ENCODE data around the gene UMOD. TPM values are rescaled to one million over a fixed set of nuclear protein-coding genes. Genes with fewer than 3 reads are reported as not detected.

Gene UMOD
- polyA plus RNA-seq, 1 experiment = not detected

DNA sequence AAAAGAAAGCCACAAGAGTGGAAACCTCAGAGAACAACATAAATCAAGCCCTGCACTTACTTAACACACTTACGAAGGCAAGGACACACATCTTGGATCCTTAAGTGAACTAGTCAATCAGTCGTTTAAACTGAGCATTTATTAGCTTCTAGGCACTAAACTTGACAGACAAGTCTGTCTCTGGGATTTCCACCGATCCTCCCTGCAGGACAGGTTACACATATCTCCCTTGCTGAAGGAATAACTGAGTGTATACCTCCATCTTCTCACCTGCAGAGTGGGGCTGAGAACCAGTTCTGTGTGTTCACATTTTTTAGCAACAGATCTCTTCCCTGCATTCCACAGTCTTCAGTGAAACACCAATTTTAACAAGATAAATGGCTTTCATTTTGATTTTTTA, 34.1 kb downstream of the UMOD start:
- Histone ChIP-seq H3K27me3 (ENCODE audit: control insufficient read depth, insufficient read depth, low read length) (no peaks in the 10 kb centered on the region), H3K4me3 (ENCODE audit: low read depth, low read length) (no peak overlapping the region), H3K36me3 (ENCODE audit: control insufficient read depth, insufficient read depth, low read length) (no peaks in the 10 kb centered on the region)
- ChIA-PET POLR2A (no interaction called here), CTCF (no interaction called here)
- no peak for TF ChIP-seq CTCF (IDR thresholded peaks at IDR 0.05; ENCODE audit: insufficient read depth, low read depth, low read length)
- DNase-seq (ENCODE audit: low read depth) = no peak

- H3K27me3 ChIP-seq (ENCODE audit: control insufficient read depth, insufficient read depth, low read length) = no peaks in the 10 kb centered on the region
- ChIA-PET CTCF (no interaction called here), POLR2A (no interaction called here)
- H3K36me3 ChIP-seq (ENCODE audit: control insufficient read depth, insufficient read depth, low read length) = no peaks in the 10 kb centered on the region
- no peak for DNase-seq (ENCODE audit: low read depth)
- no peak for TF ChIP-seq CTCF (IDR thresholded peaks at IDR 0.05; ENCODE audit: insufficient read depth, low read depth, low read length)
- no peak overlapping the region for H3K4me3 ChIP-seq (ENCODE audit: low read depth, low read length)
These were observed 34.5 kb downstream of the UMOD start for GRCh38 chr16:20318006-20318405.

- Histone ChIP-seq H3K27me3 (ENCODE audit: control insufficient read depth, insufficient read depth, low read length) (no peaks in the 10 kb centered on the region), H3K36me3 (ENCODE audit: control insufficient read depth, insufficient read depth, low read length) (no peaks in the 10 kb centered on the region), H3K4me3 (ENCODE audit: low read depth, low read length) (no peak overlapping the region)
- CTCF ChIA-PET = no interaction called here
- POLR2A ChIA-PET = no interaction called here
- TF ChIP-seq CTCF (IDR thresholded peaks at IDR 0.05; ENCODE audit: insufficient read depth, low read depth, low read length) = no peak
- no peak for DNase-seq (ENCODE audit: low read depth)
These were observed 35.4 kb downstream of the UMOD start for GRCh38 chr16:20317117-20317516.

DNA sequence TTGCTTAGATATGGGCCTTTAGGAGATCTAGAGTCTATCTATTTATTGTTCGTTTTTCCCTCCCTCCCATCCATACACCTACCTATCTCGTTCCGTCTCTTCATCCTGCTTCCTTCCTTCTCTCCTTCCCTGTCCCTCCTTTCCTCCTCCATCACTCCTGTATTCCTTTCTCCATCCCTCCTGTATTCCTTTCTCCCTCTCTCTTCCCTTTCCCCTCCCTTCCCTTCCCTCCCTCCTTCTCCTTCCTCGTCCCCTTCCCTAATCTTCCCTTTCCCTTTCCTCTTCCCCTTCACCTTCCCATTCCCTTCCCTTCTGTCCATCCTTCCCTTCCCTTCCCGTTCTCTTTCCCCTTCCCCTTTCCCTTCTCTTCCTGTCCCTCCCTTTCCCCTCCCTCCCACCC, 35.8 kb downstream of the UMOD start:
- TF ChIP-seq CTCF (IDR thresholded peaks at IDR 0.05; ENCODE audit: insufficient read depth, low read depth, low read length) = no peak
- Histone ChIP-seq H3K4me3 (ENCODE audit: low read depth, low read length) (no peak overlapping the region), H3K27me3 (ENCODE audit: control insufficient read depth, insufficient read depth, low read length) (no peaks in the 10 kb centered on the region), H3K36me3 (ENCODE audit: control insufficient read depth, insufficient read depth, low read length) (no peaks in the 10 kb centered on the region)
- DNase-seq (ENCODE audit: low read depth) = no peak
- POLR2A ChIA-PET = no interaction called here
- CTCF ChIA-PET = no interaction called here

DNA sequence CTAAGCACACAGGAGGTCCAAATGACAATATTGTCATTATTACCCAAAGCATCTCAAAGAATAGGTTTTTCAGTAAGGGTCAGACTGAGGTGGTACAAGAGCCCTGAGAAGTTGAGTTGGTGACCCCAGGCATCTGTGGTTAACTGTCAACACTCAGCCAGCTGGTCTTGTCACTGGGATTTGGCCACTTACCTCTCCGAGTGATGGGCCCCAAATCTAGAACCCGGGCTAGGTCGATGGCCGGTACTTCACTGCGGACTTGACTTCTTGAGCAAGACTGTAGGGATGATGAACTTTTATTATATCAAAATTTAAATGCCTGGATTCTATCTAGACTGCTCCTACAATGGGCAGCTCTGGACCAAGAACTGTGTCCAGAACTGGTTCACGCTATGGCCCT, 36.8 kb downstream of the UMOD start:
- Histone ChIP-seq H3K4me3 (ENCODE audit: low read depth, low read length) (no peak overlapping the region), H3K36me3 (ENCODE audit: control insufficient read depth, insufficient read depth, low read length) (no peaks in the 10 kb centered on the region), H3K27me3 (ENCODE audit: control insufficient read depth, insufficient read depth, low read length) (no peaks in the 10 kb centered on the region)
- TF ChIP-seq CTCF (IDR thresholded peaks at IDR 0.05; ENCODE audit: insufficient read depth, low read depth, low read length) = no peak
- no peak for DNase-seq (ENCODE audit: low read depth)
- CTCF ChIA-PET = interaction anchor here (0.6 kb wide), 1 partner anchor 19 kb away, joined by 3 read pairs; no protein-coding TSS in a partner anchor
- POLR2A ChIA-PET = no interaction called here
